Uterus (tissue), 4 donors: ENCODE measurements around the gene INPP4A. TPM values are rescaled to one million over a fixed set of nuclear protein-coding genes. Genes with fewer than 3 reads are reported as not detected.

Source experiments
- DNase-seq, 2 donors: peaks; one replicate each; pipeline ENCODE4 v3.0.0-alpha.2; 2019 to 2020
- H3K27ac ChIP-seq, 2 donors: fragments of 200-600 bp; sonication (generic); 1 replicate in 1 of 2; 2 replicates in 1 of 2; pipeline ENCODE4 v1.5.1; 2016 to 2018
- H3K27me3 ChIP-seq, 2 donors: fragments of 200-600 bp; sonication (generic); one replicate each; pipeline ENCODE4 v1.5.1; 2018 to 2019; ENCODE audit warnings: control low read depth in 1 of 2
- H3K36me3 ChIP-seq, 2 donors: fragments of 200-600 bp; sonication (generic); one replicate each; pipeline ENCODE4 v1.5.1; 2019; ENCODE audit warnings: control low read depth in 1 of 2
- H3K4me1 ChIP-seq, 2 donors: fragments of 200-600 bp; sonication (generic); one replicate each; pipeline ENCODE4 v1.5.1; 2018 to 2019; ENCODE audit warnings: control low read depth in 1 of 2
- H3K4me3 ChIP-seq, 2 donors: fragments of 200-600 bp; sonication (generic); 1 replicate in 1 of 2; 2 replicates in 1 of 2; pipeline ENCODE4 v1.5.1; 2018 to 2019; ENCODE audit warnings: mild to moderate bottlenecking in 1 of 2
- H3K9me3 ChIP-seq, 2 donors: fragments of 200-600 bp; sonication (generic); one replicate each; pipeline ENCODE4 v1.5.1; 2019; ENCODE audit warnings: control low read depth in 1 of 2
- CTCF ChIP-seq, 4 experiments: fragments of 200-600 bp in 2 of 4; fragments of 450-650 bp in 2 of 4; sonication (generic) in 2 of 4; IDR thresholded peaks; one replicate each; pipeline ENCODE4 v1.5.1; 2016 to 2019; ENCODE audit warnings: antibody characterized with exemption in 4 of 4, mild to moderate bottlenecking in 2 of 4, moderate library complexity in 1 of 4
- POLR2A ChIP-seq, 2 donors: fragments of 450-650 bp; IDR thresholded peaks; one replicate each; pipeline ENCODE4 v1.6.1; 2016; ENCODE audit warnings: antibody characterized with exemption in 2 of 2, mild to moderate bottlenecking in 1 of 2, moderate library complexity in 1 of 2
- intact Hi-C: fragments of 100-400 bp; cut with DNase I; formaldehyde crosslinking; loops from one replicate; pipeline ENCODE4 v1.15.1; 2023; ENCODE audit warnings: low total_unique reads
- total RNA-seq, 4 donors: library from RNA; depleted of rRNA in 3 of 4; stranded (reverse); fragments of >200 nt in 3 of 4; gene quantifications; one replicate each; pipeline versions ENCODE4 v1.1.0 to v1.2.4, GENCODE V29; 2014 to 2023
- donor health status: DM: yes; HTN: yes; CAD: no.

INPP4A gene
- total RNA-seq, 4 donors from 2014 or later = 8.7 to 40.2 (median 35.2) TPM

- DNase-seq = no peak
- Histone ChIP-seq H3K27me3 (no peaks in the 10 kb centered on the region), H3K27ac (no peak overlapping the region), H3K36me3 (no peaks in the 10 kb centered on the region), H3K4me1 (peaks cover 6 to 16% of the 10 kb centered on the region in 2 donors), H3K4me3 (no peak overlapping the region), H3K9me3 (no peaks in the 10 kb centered on the region)
- TF ChIP-seq CTCF (IDR thresholded peaks at IDR 0.05) = no peak
- no peak for TF ChIP-seq POLR2A (IDR thresholded peaks at IDR 0.05)
- intact Hi-C loops = no loop called here
Measured at GRCh38 chr2:98502556-98503335, 58.1 kb downstream of the INPP4A start.

- no peaks in the 10 kb centered on the region for H3K27me3 ChIP-seq
- intact Hi-C loops = no loop called here
- no peaks in the 10 kb centered on the region for H3K9me3 ChIP-seq
- H3K4me1 ChIP-seq = peaks cover 6 to 16% of the 10 kb centered on the region in 2 donors
- H3K36me3 ChIP-seq = no peaks in the 10 kb centered on the region
- no peak for TF ChIP-seq POLR2A (IDR thresholded peaks at IDR 0.05)
- no peak for TF ChIP-seq CTCF (IDR thresholded peaks at IDR 0.05)
- no peak overlapping the region for H3K4me3 ChIP-seq
- H3K27ac ChIP-seq = peak overlapping the region in 1 of 2 donors; percentile 40
- no peak for DNase-seq
Measured at GRCh38 chr2:98503481-98504105, 58.9 kb downstream of the INPP4A start.

- Histone ChIP-seq H3K36me3 (no peaks in the 10 kb centered on the region), H3K27ac (peak overlapping the region; percentile 28 to 40), H3K4me3 (no peak overlapping the region), H3K9me3 (no peaks in the 10 kb centered on the region), H3K27me3 (no peaks in the 10 kb centered on the region), H3K4me1 (peaks cover 6 to 16% of the 10 kb centered on the region in 2 donors)
- DNase-seq = no peak
- TF ChIP-seq POLR2A (IDR thresholded peaks at IDR 0.05) = no peak
- intact Hi-C loops = no loop called here
Measured at GRCh38 chr2:98504381-98505109, 59.9 kb downstream of the INPP4A start.

- TF ChIP-seq POLR2A (IDR thresholded peaks at IDR 0.05) (no peak), CTCF (IDR thresholded peaks at IDR 0.05) (no peak)
- intact Hi-C loops = no loop called here
- Histone ChIP-seq H3K27ac (peak overlapping the region; percentile 28 to 40), H3K27me3 (no peaks in the 10 kb centered on the region), H3K36me3 (no peaks in the 10 kb centered on the region), H3K4me1 (peaks cover 6 to 16% of the 10 kb centered on the region in 2 donors), H3K9me3 (no peaks in the 10 kb centered on the region), H3K4me3 (no peak overlapping the region)
- DNase-seq = no peak
Measured at GRCh38 chr2:98505311-98505808, 60.7 kb downstream of the INPP4A start.

GRCh38 chr2:98505971-98506664 lies 61.5 kb downstream of the INPP4A start:
- no peak for DNase-seq
- no peaks in the 10 kb centered on the region for H3K9me3 ChIP-seq
- peak overlapping the region in 1 of 2 donors; percentile 40 for H3K27ac ChIP-seq
- no peaks in the 10 kb centered on the region for H3K27me3 ChIP-seq
- no peaks in the 10 kb centered on the region for H3K36me3 ChIP-seq
- no peak overlapping the region for H3K4me3 ChIP-seq
- no peak for TF ChIP-seq CTCF (IDR thresholded peaks at IDR 0.05)
- no peak for TF ChIP-seq POLR2A (IDR thresholded peaks at IDR 0.05)
- intact Hi-C loops = no loop called here
- peaks cover 6 to 16% of the 10 kb centered on the region in 2 donors for H3K4me1 ChIP-seq
